ENCODE measurements around the gene KRT24. TPM values are rescaled to one million over a fixed set of nuclear protein-coding genes. Genes with fewer than 3 reads are reported as not detected.

KRT24 gene
- total RNA-seq, 2 donors from 2014 or later, result not detected

DNA sequence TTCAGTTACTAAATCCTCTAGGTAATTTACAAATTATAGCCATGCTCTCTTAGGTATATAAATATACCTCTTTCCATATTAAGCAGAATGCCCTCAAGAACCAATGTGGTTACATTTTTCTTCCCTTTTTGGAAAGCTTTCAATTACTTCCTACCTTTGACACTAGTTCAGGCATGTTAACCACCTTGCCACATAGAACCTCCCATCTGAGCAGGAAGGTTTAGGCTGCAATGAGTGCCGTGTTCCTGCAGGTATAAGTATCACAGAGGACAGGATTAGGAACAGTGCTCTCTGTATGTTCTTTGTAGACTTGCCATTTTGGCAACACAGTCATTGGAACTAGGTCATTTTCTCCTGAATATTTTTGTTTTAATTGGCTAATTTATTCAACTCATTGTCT is 31.5 kb upstream of the KRT24 start:
- no peak overlapping the region for H3K27ac ChIP-seq

DNA sequence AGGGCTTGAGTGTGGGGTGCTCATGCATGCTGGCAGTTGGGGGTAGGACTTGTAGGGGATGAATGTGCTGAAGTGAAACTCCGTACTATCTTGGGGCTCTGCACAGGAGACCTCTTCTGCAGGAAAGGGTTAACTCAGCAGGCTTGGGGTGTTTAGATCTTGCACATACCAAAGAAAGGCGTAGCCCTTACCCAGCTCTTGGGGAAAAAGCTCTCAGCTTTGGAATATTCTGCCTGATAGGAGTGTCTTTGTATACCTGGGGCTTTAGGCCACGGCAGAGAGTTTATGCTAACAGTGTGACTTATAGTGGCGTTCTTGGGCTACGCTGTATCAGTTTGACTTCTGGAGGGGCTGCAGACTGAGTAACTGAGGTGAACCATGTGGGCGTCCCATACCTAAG is 30.5 kb upstream of the KRT24 start:
- H3K9me3 ChIP-seq, result no peaks in the 10 kb centered on the region
- TF ChIP-seq POLR2AphosphoS5 (IDR thresholded peaks at IDR 0.05) (no peak), POLR2A (IDR thresholded peaks at IDR 0.05) (no peak)
- TF ChIP-seq, protein P1, sequence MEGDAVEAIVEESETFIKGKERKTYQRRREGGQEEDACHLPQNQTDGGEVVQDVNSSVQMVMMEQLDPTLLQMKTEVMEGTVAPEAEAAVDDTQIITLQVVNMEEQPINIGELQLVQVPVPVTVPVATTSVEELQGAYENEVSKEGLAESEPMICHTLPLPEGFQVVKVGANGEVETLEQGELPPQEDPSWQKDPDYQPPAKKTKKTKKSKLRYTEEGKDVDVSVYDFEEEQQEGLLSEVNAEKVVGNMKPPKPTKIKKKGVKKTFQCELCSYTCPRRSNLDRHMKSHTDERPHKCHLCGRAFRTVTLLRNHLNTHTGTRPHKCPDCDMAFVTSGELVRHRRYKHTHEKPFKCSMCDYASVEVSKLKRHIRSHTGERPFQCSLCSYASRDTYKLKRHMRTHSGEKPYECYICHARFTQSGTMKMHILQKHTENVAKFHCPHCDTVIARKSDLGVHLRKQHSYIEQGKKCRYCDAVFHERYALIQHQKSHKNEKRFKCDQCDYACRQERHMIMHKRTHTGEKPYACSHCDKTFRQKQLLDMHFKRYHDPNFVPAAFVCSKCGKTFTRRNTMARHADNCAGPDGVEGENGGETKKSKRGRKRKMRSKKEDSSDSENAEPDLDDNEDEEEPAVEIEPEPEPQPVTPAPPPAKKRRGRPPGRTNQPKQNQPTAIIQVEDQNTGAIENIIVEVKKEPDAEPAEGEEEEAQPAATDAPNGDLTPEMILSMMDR (IDR thresholded peaks at IDR 0.05), result no peak
- no peak overlapping the region for H3K4me3 ChIP-seq
- H3K4me1 ChIP-seq (replicated peaks), result no peaks in the 10 kb centered on the region
- intact Hi-C loops (cut with DNase I), result no loop called here
- no peaks in the 10 kb centered on the region for H3K27me3 ChIP-seq (replicated peaks; ENCODE audit: insufficient read depth)
- DNase-seq (ENCODE audit: low spot score), result no peak
- no peaks in the 10 kb centered on the region for H3K36me3 ChIP-seq
- 93% methylated on average over 6 of the region's 6 CpGs for WGBS
- no peak overlapping the region for H3K27ac ChIP-seq

More for the DNA sequence above, 31.5 kb upstream of the KRT24 start:
- TF ChIP-seq POLR2AphosphoS5 (IDR thresholded peaks at IDR 0.05) (no peak), POLR2A (IDR thresholded peaks at IDR 0.05) (no peak)
- TF ChIP-seq, protein P1 (IDR thresholded peaks at IDR 0.05), result no peak
- Histone ChIP-seq H3K4me3 (no peak overlapping the region), H3K4me1 (replicated peaks) (no peaks in the 10 kb centered on the region), H3K36me3 (no peaks in the 10 kb centered on the region), H3K9me3 (no peaks in the 10 kb centered on the region), H3K27me3 (replicated peaks; ENCODE audit: insufficient read depth) (no peaks in the 10 kb centered on the region)
- WGBS, result 45% methylated on average over 1 of the region's 1 CpG
- DNase-seq (ENCODE audit: low spot score), result no peak
- intact Hi-C loops (cut with DNase I), result no loop called here

DNA sequence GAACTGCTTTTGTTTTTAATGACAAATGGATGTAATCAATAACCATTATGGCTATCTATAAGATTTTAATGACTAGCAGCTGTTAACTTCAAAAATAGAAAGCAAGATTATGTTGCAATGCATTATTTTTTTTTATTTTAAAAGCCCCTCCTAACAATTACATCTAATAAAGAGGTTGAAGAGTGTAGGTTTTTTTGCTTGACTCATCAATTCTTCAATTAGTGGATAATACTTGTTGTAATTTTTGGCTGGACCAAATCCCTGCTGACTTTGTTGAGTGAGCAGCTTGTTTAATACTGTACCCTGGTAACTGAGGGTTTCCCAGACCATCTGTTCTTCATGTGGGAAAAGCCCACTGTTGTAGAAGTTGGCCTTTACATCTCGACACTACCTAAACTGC is 27.4 kb upstream of the KRT24 start:
- DNase-seq (ENCODE audit: low spot score), result no peak
- Histone ChIP-seq H3K27me3 (replicated peaks; ENCODE audit: insufficient read depth) (no peaks in the 10 kb centered on the region), H3K36me3 (no peaks in the 10 kb centered on the region), H3K27ac (no peak overlapping the region), H3K9me3 (no peaks in the 10 kb centered on the region), H3K4me1 (replicated peaks) (no peaks in the 10 kb centered on the region), H3K4me3 (no peak overlapping the region)
- intact Hi-C loops (cut with DNase I), result no loop called here
- TF ChIP-seq POLR2AphosphoS5 (IDR thresholded peaks at IDR 0.05) (no peak), POLR2A (IDR thresholded peaks at IDR 0.05) (no peak)
- TF ChIP-seq, protein P1 (IDR thresholded peaks at IDR 0.05), result no peak
- 88% methylated on average over 1 of the region's 1 CpG for WGBS

DNA sequence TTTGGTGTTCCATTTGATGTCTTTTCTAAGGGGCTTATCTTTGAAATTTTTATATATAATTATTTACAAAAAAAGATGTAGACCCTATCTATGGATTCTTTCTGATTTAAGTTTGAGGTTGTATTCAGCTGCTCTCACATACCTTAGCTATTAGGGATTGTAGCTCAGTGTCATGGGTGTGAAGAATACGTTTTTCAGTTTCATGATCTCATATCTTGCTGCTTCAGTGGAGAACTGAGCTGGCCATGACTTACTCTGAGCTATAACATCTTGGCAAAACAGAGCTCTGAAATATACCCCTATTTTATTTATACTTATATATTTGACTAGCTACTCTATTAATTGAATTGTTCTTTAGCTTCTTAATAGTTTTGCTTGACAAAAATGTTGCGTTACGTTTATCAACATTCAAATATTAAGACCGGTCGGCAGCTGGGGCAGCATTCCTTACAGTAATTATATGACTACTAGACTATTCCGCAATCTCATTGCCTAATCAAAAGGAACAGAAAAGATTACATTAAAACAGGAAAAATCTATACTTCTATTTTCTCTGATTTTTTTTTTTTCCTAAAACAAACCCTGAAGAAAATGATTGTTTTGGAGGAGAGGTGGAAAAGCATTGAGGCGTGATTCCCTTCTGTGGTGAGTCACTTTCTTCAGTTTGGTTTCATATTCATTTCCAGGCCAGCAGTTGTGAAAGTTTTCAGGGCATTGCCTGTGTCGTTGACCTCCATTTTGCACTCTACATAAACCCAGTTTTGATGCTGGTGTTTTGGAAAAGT is 24.1 kb upstream of the KRT24 start:
- intact Hi-C loops (cut with DNase I), result loop anchor here (10.0 kb wide), 1 partner anchor 103 kb away; no protein-coding TSS in a partner anchor
- no peaks in the 10 kb centered on the region for H3K27me3 ChIP-seq (replicated peaks; ENCODE audit: insufficient read depth)
- H3K36me3 ChIP-seq, result no peaks in the 10 kb centered on the region
- WGBS, result 89% methylated on average over 8 of the region's 8 CpGs
- no peak overlapping the region for H3K4me3 ChIP-seq
- DNase-seq (ENCODE audit: low spot score), result no peak
- no peaks in the 10 kb centered on the region for H3K4me1 ChIP-seq (replicated peaks)
- H3K9me3 ChIP-seq, result no peaks in the 10 kb centered on the region
- TF ChIP-seq POLR2AphosphoS5 (IDR thresholded peaks at IDR 0.05), result no peak
- no peak for TF ChIP-seq POLR2A (IDR thresholded peaks at IDR 0.05)
- TF ChIP-seq, protein P1 (IDR thresholded peaks at IDR 0.05), result no peak
- H3K27ac ChIP-seq, result no peak overlapping the region

DNA sequence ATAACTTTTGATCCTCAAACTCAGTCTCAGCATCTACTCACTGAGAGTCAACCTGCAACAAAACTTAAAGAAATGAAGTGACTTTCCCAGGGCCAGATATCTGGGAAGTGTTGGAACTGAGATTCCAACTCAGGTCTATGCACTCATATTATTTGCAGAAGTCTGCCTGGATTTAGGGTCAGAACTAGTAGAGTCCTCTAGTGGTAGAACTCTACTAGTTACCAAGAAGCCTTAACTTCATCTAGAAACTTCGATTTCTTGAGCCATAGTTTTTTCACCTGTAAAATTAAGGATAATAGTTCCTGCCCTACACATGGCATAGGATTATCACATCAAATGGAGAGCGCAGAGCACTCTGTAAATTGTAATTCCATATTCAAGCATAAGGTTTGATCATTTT is 23.4 kb upstream of the KRT24 start:
- DNase-seq (ENCODE audit: low spot score), result no peak
- 54% methylated on average over 2 of the region's 2 CpGs for WGBS
- no peak for TF ChIP-seq POLR2AphosphoS5 (IDR thresholded peaks at IDR 0.05)
- no peak for TF ChIP-seq POLR2A (IDR thresholded peaks at IDR 0.05)
- TF ChIP-seq, protein P1 (IDR thresholded peaks at IDR 0.05), result peak in 2 of 4 experiments; percentile 38 to 48
- intact Hi-C loops (cut with DNase I), result loop anchor here (10.0 kb wide), 1 partner anchor 102 kb away; no protein-coding TSS in a partner anchor
- Histone ChIP-seq H3K9me3 (no peaks in the 10 kb centered on the region), H3K36me3 (no peaks in the 10 kb centered on the region), H3K4me3 (no peak overlapping the region), H3K4me1 (replicated peaks) (no peaks in the 10 kb centered on the region), H3K27ac (no peak overlapping the region), H3K27me3 (replicated peaks; ENCODE audit: insufficient read depth) (no peaks in the 10 kb centered on the region)

Measured in prostate gland (tissue), 2 donors.